Kidney (tissue), 14 donors: ENCODE results near the gene MAP3K13. TPM values are rescaled to one million over a fixed set of nuclear protein-coding genes. Genes with fewer than 3 reads are reported as not detected.

Source experiments
- DNase-seq, 5 donors: peaks; one replicate each; pipeline ENCODE4 v3.0.0-alpha.2; 2013 to 2020
- FAIRE-seq: peaks from 2 replicates; lab custom pipeline; 2012; peaks lifted over from hg19 to GRCh38; lab: Jason Lieb, UNC
- H3K27ac ChIP-seq, 2 donors: one replicate each; pipeline ENCODE4 v1.7.0; 2013; ENCODE audit warnings: low read depth in 2 of 2, low read length in 2 of 2, inconsistent platforms in 1 of 2
- H3K27me3 ChIP-seq: one replicate; pipeline ENCODE4 v1.7.1; 2013; ENCODE audit warnings: low read length, inconsistent platforms; ENCODE audit not compliant: control insufficient read depth, insufficient read depth
- H3K36me3 ChIP-seq, 3 donors: one replicate each; pipeline versions ENCODE4 v1.7.0 to v1.7.1; 2013; ENCODE audit warnings: low read length in 3 of 3, control low read depth in 1 of 3, inconsistent platforms in 1 of 3; ENCODE audit not compliant: insufficient read depth in 3 of 3, control insufficient read depth in 2 of 3
- H3K4me1 ChIP-seq, 3 donors: one replicate each; pipeline versions ENCODE4 v1.7.0 to v1.7.1; 2013; ENCODE audit warnings: low read length in 3 of 3, inconsistent platforms in 1 of 3, low read depth in 1 of 3; ENCODE audit not compliant: control insufficient read depth in 2 of 3, insufficient read depth in 2 of 3
- H3K4me3 ChIP-seq, 3 donors: one replicate each; pipeline versions ENCODE4 v1.7.0 to v1.8.1; 2013; ENCODE audit warnings: low read length in 3 of 3, control low read depth in 1 of 3, inconsistent platforms in 1 of 3
- H3K9ac ChIP-seq, 3 donors: one replicate each; pipeline versions ENCODE4 v1.7.0 to v1.7.1; 2013; ENCODE audit warnings: low read length in 3 of 3, control low read depth in 1 of 3, inconsistent platforms in 1 of 3
- H3K9me3 ChIP-seq, 3 donors: one replicate each; pipeline versions ENCODE4 v1.7.0 to v1.7.1; 2013; ENCODE audit warnings: low read length in 3 of 3, control low read depth in 1 of 3, inconsistent platforms in 1 of 3; ENCODE audit not compliant: control insufficient read depth in 2 of 3, insufficient read depth in 1 of 3
- intact Hi-C: fragments of 100-400 bp; cut with DNase I; formaldehyde crosslinking; loops from one replicate; pipeline ENCODE4 v1.11.1; 2022
- polyA plus RNA-seq: library from polyadenylated mRNA; stranded (reverse); fragments of 350-450 nt; fragmentation: Illumina TruSeq; extraction: RNeasy Lipid Tissue Mini Kit (QIAGEN cat#74804); gene quantifications from one replicate; pipeline ENCODE4 v1.2.3, GENCODE V29; 2014; ENCODE audit warnings: low read depth, low replicate concordance; ENCODE audit not compliant: insufficient read depth
- total RNA-seq: library from RNA; stranded (reverse); fragmentation: NEBNext Ultra II Directional; extraction: Animal tissue kit (Norgen Biotek cat#: 25700); gene quantifications from one replicate; pipeline ENCODE4 v1.2.1, GENCODE V29; 2021
- TF ChIP-seq, protein P1 (sequence below): IDR thresholded peaks from 3 replicates; pipeline ENCODE4 v1.5.1; 2012; ENCODE audit warnings: mild to moderate bottlenecking, moderate library complexity, borderline replicate concordance; ENCODE audit not compliant: insufficient read depth; ENCODE audit errors: extremely low read depth
- donor health status: control.
- donor health status: control.
- donor health status: control.
- donor health status: control.
- donor health status: control.
- donor health status: DM: yes; HTN: yes; CAD: no.
- donor health status: Normal renal cell carcinoma (clear cell type).

MAP3K13 gene
- total and polyA plus RNA-seq, 2 donors from 2014 or later, result 33.0 to 44.1 TPM

- Histone ChIP-seq H3K4me1 (no peaks in the 10 kb centered on the region), H3K9ac (no peak overlapping the region), H3K9me3 (no peaks in the 10 kb centered on the region), H3K27ac (no peak overlapping the region), H3K36me3 (peaks cover 0 to 22% (median 13%) of the 10 kb centered on the region in 3 donors), H3K27me3 (no peaks in the 10 kb centered on the region), H3K4me3 (no peak overlapping the region)
- FAIRE-seq (no peak), DNase-seq (no peak)
- intact Hi-C loops, result no loop called here
- TF ChIP-seq, protein P1, sequence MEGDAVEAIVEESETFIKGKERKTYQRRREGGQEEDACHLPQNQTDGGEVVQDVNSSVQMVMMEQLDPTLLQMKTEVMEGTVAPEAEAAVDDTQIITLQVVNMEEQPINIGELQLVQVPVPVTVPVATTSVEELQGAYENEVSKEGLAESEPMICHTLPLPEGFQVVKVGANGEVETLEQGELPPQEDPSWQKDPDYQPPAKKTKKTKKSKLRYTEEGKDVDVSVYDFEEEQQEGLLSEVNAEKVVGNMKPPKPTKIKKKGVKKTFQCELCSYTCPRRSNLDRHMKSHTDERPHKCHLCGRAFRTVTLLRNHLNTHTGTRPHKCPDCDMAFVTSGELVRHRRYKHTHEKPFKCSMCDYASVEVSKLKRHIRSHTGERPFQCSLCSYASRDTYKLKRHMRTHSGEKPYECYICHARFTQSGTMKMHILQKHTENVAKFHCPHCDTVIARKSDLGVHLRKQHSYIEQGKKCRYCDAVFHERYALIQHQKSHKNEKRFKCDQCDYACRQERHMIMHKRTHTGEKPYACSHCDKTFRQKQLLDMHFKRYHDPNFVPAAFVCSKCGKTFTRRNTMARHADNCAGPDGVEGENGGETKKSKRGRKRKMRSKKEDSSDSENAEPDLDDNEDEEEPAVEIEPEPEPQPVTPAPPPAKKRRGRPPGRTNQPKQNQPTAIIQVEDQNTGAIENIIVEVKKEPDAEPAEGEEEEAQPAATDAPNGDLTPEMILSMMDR, result no peak
Measured at GRCh38 chr3:185484296-185484695, 121.4 kb downstream of the MAP3K13 start.

- H3K4me1 ChIP-seq, result no peaks in the 10 kb centered on the region
- H3K4me3 ChIP-seq, result no peak overlapping the region
- no peaks in the 10 kb centered on the region for H3K9me3 ChIP-seq
- H3K36me3 ChIP-seq, result peaks cover 3 to 14% (median 12%) of the 10 kb centered on the region in 3 donors
- FAIRE-seq, result no peak
- H3K9ac ChIP-seq, result no peak overlapping the region
- no peaks in the 10 kb centered on the region for H3K27me3 ChIP-seq
- H3K27ac ChIP-seq, result no peak overlapping the region
- DNase-seq, result no peak
- intact Hi-C loops, result no loop called here
- TF ChIP-seq, protein P1, result no peak
Measured at GRCh38 chr3:185486394-185486793, 123.5 kb downstream of the MAP3K13 start.

DNA sequence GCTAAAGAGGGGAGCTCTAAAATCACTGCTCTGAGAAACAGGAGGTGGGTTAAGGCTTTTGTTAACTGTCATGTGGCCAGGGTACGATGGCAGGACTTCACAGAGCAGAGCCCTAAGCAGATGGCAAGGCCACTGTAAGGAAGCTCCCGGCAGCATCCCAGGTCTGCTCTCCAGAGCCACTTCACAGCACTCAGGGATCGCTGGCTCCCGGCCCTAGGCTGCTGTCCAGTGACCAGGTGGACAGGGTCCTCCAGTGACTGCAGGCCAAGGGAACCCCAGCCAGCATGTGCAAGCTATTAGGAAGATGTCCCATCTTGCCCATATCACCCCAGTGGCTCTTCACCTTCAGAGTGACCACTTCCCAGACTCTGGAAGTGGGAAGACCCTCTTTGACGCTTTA, 125.5 kb downstream of the MAP3K13 start:
- DNase-seq, result no peak

More for the DNA sequence above, 125.5 kb downstream of the MAP3K13 start:
- Histone ChIP-seq H3K36me3 (peaks cover 6 to 18% (median 17%) of the 10 kb centered on the region in 3 donors), H3K27me3 (no peaks in the 10 kb centered on the region), H3K9me3 (no peaks in the 10 kb centered on the region), H3K4me1 (no peaks in the 10 kb centered on the region), H3K27ac (no peak overlapping the region), H3K4me3 (no peak overlapping the region), H3K9ac (no peak overlapping the region)
- TF ChIP-seq, protein P1, result no peak
- intact Hi-C loops, result no loop called here
- FAIRE-seq, result no peak
